Measurements from ENCODE around the gene TERT.

DNA sequence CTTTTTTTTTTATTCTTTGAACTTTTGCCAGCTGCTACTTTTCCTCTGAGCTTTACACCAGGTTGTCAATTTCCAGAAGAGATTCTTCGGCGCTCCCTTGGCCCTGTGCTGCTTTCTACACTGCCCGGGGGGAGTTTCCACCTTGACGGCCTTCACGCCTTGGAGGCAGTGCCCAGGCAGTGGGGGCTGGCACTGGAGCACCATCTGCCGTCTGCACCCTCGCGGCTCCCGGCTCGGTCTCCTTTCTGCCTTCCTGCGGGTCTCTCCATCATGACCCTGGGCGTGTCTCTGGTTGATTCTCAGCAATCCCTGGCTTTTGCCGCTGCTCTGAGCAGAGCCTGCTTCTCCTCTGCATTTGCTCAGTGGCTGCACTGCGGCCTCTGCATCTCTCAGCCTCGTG, 66.7 kb downstream of the TERT start:
- TF ChIP-seq CTCF (conservative IDR thresholded peaks at IDR 0.05; ENCODE audit: low read depth, low read length) = no peak
- no peak for TF ChIP-seq POLR2A (IDR thresholded peaks at IDR 0.05; ENCODE audit: low read depth, low read length)
- TF ChIP-seq RFX5 (IDR thresholded peaks at IDR 0.05; ENCODE audit: low read depth, low read length) = no peak
